Jurkat, Clone E6-1 (cell line): ENCODE measurements around the gene IQSEC1.

ENCODE experiments used
- DNase-seq: peaks from one replicate; pipeline ENCODE4 v3.0.0-alpha.2; 2011; ENCODE audit warnings: low read depth, low spot score
- H3K4me3 ChIP-seq: 2 replicates; pipeline ENCODE4 v1.5.1; 2011; ENCODE audit warnings: mild to moderate bottlenecking, low read length, control low read depth, moderate library complexity

Gene IQSEC1

DNA sequence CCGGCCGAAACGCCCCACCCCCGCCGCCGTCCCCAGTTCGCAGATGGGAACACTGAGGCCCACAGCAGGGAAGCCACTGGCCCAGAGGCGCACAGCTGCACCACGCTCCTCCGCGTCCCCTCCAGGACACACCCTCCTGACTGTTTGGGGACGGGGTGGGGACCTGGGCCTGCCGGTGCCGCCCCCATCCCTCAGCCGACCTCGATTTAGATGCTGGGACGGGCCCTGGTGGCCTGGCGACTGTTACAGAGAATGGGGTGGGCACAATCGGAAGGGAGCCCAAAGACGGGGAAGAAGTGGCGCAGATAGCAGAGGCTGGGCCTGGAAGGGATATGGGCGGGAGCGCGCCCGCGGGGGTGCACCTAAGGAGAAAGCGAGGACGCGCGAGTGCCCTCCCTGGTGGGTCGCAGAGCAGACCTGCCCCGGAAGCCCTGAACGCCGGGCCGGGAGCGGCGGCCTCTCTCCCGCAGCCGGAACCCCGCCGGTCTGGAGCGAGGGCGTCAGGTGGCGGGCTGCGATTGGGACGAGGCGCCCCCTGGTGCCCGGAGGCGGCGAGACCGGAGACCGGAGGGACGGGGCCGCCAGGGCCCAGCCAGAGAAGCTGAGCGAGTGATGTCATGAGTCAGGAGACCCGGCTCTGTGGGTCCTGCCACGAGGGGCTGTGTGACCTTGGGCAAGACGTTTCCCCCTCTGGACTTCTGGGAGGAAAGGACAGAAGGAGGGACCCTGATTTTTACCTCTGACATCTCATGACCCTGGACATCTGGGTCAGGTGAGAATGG is 78.4 kb downstream of the IQSEC1 start:
- DNase-seq = peak; percentile 67
- H3K4me3 ChIP-seq = peak overlapping the region; percentile 81

- H3K4me3 ChIP-seq = peak overlapping the region; percentile 81
- DNase-seq = no peak
Measured at GRCh38 chr3:12994357-12994606, 78.9 kb downstream of the IQSEC1 start.

GRCh38 chr3:12993517-12994356 is 79.5 kb downstream of the IQSEC1 start:
- peak overlapping the region; percentile 81 for H3K4me3 ChIP-seq
- no peak for DNase-seq

- DNase-seq = no peak
- H3K4me3 ChIP-seq = no peak overlapping the region
Measured at GRCh38 chr3:12992629-12993516, 80.4 kb downstream of the IQSEC1 start.

DNA sequence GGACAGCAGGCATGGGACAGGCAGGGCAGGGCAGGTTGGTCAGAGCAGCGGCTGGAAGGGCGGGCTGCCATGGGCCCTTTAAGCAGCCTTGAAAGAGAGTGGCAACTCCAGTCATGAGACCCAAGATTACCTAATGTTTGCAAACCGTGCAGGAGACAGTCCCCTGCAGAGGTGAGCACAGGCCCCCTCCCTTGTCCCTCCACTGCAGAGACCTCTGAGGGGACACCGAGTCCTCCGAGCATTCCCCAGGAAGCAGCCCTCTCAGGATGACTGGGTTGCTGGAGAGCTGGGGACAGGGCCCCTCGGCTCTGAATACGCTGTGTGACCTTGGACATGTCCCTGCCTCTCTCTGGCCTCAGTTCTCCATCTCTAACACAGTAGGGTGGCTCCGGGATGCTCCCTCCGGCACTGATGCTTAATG is 81.4 kb downstream of the IQSEC1 start:
- no peak overlapping the region for H3K4me3 ChIP-seq
- DNase-seq = no peak

GRCh38 chr3:12991481-12991837 is 81.8 kb downstream of the IQSEC1 start:
- no peak overlapping the region for H3K4me3 ChIP-seq
- DNase-seq = no peak

DNA sequence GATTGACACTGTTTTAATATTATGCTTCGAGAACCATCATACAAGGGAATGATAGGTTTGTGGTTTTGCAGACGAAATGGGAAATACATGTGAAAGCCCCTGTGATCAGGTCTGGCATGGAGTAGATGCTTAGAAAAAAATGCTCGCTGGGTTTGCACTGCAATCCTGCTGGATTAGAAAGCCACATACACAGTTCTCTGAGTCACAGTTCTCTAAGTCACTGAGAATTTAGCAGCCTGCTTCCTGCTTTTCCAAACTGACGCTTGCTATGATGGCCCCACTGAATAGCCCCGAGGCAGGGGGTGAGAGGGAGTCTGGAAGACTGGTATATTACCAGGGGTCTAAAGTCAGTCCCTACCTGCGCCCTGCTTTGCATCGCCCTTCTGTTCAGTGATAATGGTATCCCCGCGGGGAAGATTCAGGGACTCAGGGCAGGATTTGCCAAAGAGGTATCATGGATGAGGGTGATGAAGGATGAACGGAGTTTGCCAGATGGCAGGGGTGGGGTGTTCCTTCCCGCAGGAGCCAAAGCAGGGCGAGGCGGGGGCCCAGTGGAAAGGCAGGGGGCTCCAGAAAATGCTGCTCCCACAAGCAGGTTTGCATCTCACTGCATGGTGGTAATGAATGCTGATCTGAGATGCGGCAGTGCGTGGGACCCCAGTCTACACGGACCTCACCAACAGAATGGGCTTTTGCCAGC is 82.3 kb downstream of the IQSEC1 start:
- no peak overlapping the region for H3K4me3 ChIP-seq
- no peak for DNase-seq

GRCh38 chr3:12990306-12990705 is 82.9 kb downstream of the IQSEC1 start:
- DNase-seq = no peak

GRCh38 chr3:12988728-12989454 is 84.3 kb downstream of the IQSEC1 start:
- DNase-seq = no peak
- no peak overlapping the region for H3K4me3 ChIP-seq

More at GRCh38 chr3:12990306-12990705, 82.9 kb downstream of the IQSEC1 start:
- no peak overlapping the region for H3K4me3 ChIP-seq

GRCh38 chr3:12987602-12988001 is 85.6 kb downstream of the IQSEC1 start:
- no peak for DNase-seq

GRCh38 chr3:12986986-12987385 is 86.2 kb downstream of the IQSEC1 start:
- H3K4me3 ChIP-seq = no peak overlapping the region
- no peak for DNase-seq

More at GRCh38 chr3:12987602-12988001, 85.6 kb downstream of the IQSEC1 start:
- no peak overlapping the region for H3K4me3 ChIP-seq

DNA sequence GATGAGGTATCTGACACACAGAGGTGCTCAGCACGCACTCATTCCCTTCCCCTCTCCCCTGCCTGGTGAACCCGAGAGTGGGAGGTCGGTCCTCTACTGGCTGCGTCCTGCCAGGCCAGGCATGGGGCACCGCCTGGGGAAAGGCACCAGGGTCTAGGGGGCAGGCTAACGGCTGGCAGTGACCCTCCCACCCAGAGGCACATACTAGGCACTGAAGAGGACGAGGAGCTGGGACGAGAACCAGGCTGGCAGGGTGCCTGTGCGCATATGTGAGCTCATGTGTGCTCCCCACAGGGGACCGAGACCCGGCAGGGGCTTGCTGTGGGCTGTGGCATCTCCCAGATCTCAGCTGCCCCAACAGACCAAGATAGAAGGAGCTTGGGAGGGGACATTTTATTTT is 86.7 kb downstream of the IQSEC1 start:
- no peak overlapping the region for H3K4me3 ChIP-seq
- DNase-seq = no peak

- no peak for DNase-seq
Measured at GRCh38 chr3:12986031-12986430, 87.2 kb downstream of the IQSEC1 start.

DNA sequence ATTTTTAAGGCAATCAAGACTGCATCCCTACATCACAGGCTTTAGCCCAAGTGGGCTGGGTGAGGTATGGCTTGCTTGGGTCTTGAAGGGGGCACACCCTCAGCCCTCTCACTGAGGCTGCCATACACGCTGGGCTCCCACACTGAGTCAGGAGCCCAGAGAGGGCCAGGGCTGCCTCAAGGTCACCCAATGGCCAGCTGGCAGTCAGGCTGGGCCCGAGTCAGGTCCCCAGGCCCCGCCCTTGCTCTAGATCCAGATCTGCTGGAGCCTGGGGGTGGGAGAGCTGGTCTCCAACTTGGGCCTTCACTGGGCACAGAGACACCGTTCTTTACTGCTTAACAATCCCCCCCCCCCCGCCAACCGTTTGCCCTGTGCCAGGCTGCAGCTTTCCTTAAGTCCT is 88.1 kb downstream of the IQSEC1 start:
- no peak overlapping the region for H3K4me3 ChIP-seq
- no peak for DNase-seq

More at GRCh38 chr3:12986031-12986430, 87.2 kb downstream of the IQSEC1 start:
- H3K4me3 ChIP-seq = no peak overlapping the region

- no peak overlapping the region for H3K4me3 ChIP-seq
- DNase-seq = peak; percentile 77
Measured at GRCh38 chr3:12984023-12984823, 89.0 kb downstream of the IQSEC1 start.

GRCh38 chr3:12983319-12983718 is 89.9 kb downstream of the IQSEC1 start:
- H3K4me3 ChIP-seq = no peak overlapping the region
- DNase-seq = no peak

- no peak overlapping the region for H3K4me3 ChIP-seq
- DNase-seq = no peak
Measured at GRCh38 chr3:12982619-12983101, 90.6 kb downstream of the IQSEC1 start.
